Fibroblast of skin of left biceps (primary cell): ENCODE data around the gene MMS22L.
"Not testable (repeated sequence)": the region's sequence is repeated elsewhere in the genome, so short reads cannot be mapped to it uniquely, and the experiment has no call there.

Experiments
- DNase-seq, 2 experiments: peaks; one replicate each; pipeline ENCODE4 v3.0.0-alpha.2; 2013; ENCODE audit warnings: low read depth in 2 of 2

The MMS22L gene

GRCh38 chr6:97240222-97240621 is 42.8 kb downstream of the MMS22L start:
- peak; percentile 17 to 34 for DNase-seq

GRCh38 chr6:97231911-97232310 is 51.1 kb downstream of the MMS22L start:
- DNase-seq = no peak

GRCh38 chr6:97222903-97223302 is 60.1 kb downstream of the MMS22L start:
- DNase-seq = no peak

- DNase-seq = no peak
These were observed 64.1 kb downstream of the MMS22L start for GRCh38 chr6:97218912-97219311.

GRCh38 chr6:97215157-97215769 is 67.8 kb downstream of the MMS22L start:
- DNase-seq = peak; percentile 12 to 39

- no peak for DNase-seq
These were observed 68.3 kb downstream of the MMS22L start for GRCh38 chr6:97214671-97215070.

GRCh38 chr6:97207383-97207782 is 75.6 kb downstream of the MMS22L start:
- DNase-seq = no peak

- DNase-seq = no peak
These were observed 77.0 kb downstream of the MMS22L start for GRCh38 chr6:97205966-97206365.

GRCh38 chr6:97203343-97203742 is 79.7 kb downstream of the MMS22L start:
- no peak for DNase-seq

- no peak for DNase-seq
These were observed 84.9 kb downstream of the MMS22L start for GRCh38 chr6:97198046-97198565.

GRCh38 chr6:97195117-97195516 is 87.9 kb downstream of the MMS22L start:
- no peak for DNase-seq

GRCh38 chr6:97189767-97190166 is 93.2 kb downstream of the MMS22L start:
- peak; percentile 29 to 32 for DNase-seq

GRCh38 chr6:97187951-97188350 is 95.1 kb downstream of the MMS22L start:
- DNase-seq = no peak

GRCh38 chr6:97186416-97186999 is 96.5 kb downstream of the MMS22L start:
- DNase-seq = peak; percentile 22 to 26

- DNase-seq = no peak
These were observed 105.1 kb downstream of the MMS22L start for GRCh38 chr6:97177905-97178304.

- DNase-seq = no peak
These were observed 106.5 kb downstream of the MMS22L start for GRCh38 chr6:97176468-97176867.

GRCh38 chr6:97175806-97176205 is 107.2 kb downstream of the MMS22L start:
- DNase-seq = no peak

GRCh38 chr6:97174471-97174870 is 108.5 kb downstream of the MMS22L start:
- no peak for DNase-seq

GRCh38 chr6:97160280-97160679 is 122.7 kb downstream of the MMS22L start:
- no peak for DNase-seq

- not testable (repeated sequence) for DNase-seq
These were observed 127.6 kb downstream of the MMS22L start for GRCh38 chr6:97155447-97155846.

- DNase-seq = no peak
These were observed 129.0 kb downstream of the MMS22L start for GRCh38 chr6:97154015-97154414.

GRCh38 chr6:97151601-97152000 is 131.4 kb downstream of the MMS22L start:
- DNase-seq = no peak

GRCh38 chr6:97150932-97151331 is 132.1 kb downstream of the MMS22L start:
- DNase-seq = no peak

- no peak for DNase-seq
These were observed 135.6 kb downstream of the MMS22L start for GRCh38 chr6:97147421-97147820.
